Gastroesophageal sphincter (tissue), 4 donors: Measurements from ENCODE around the gene LEPR. TPM values are rescaled to one million over a fixed set of nuclear protein-coding genes. Genes with fewer than 3 reads are reported as not detected.

Experiments used
- ATAC-seq: fragments of 150-250 bp; one replicate; pipeline ENCODE4 v1.9.1; 2016; ENCODE audit warnings: mild to moderate bottlenecking, moderate library complexity
- H3K27ac ChIP-seq, 4 donors: fragments of 200-600 bp; sonication (generic) in 3 of 4; 1 replicate in 3 of 4; 2 replicates in 1 of 4; pipeline ENCODE4 v1.5.1; 2016 to 2019
- H3K27me3 ChIP-seq: fragments of 200-600 bp; sonication (generic); one replicate; pipeline ENCODE4 v1.5.1; 2019
- H3K36me3 ChIP-seq, 2 donors: fragments of 200-600 bp; sonication (generic); one replicate each; pipeline ENCODE4 v1.5.1; 2019; ENCODE audit warnings: control low read depth in 1 of 2
- H3K4me1 ChIP-seq, 3 donors: fragments of 200-600 bp; sonication (generic); 1 replicate in 2 of 3; 2 replicates in 1 of 3; pipeline ENCODE4 v1.5.1; 2016 to 2019; ENCODE audit warnings: control low read depth in 2 of 3
- H3K4me3 ChIP-seq, 2 donors: fragments of 200-600 bp; sonication (generic); one replicate each; pipeline ENCODE4 v1.5.1; 2019; ENCODE audit warnings: mild to moderate bottlenecking in 1 of 2, moderate library complexity in 1 of 2
- H3K9me3 ChIP-seq, 3 donors: fragments of 200-600 bp; sonication (generic); one replicate each; pipeline ENCODE4 v1.5.1; 2017 to 2019; ENCODE audit warnings: control low read depth in 2 of 3
- CTCF ChIP-seq, 4 experiments: fragments of 200-600 bp in 2 of 4; fragments of 450-650 bp in 2 of 4; sonication (generic) in 1 of 4; IDR thresholded peaks; one replicate each; pipeline ENCODE4 v1.5.1; 2017 to 2019; ENCODE audit warnings: antibody characterized with exemption in 4 of 4, mild to moderate bottlenecking in 2 of 4, moderate library complexity in 2 of 4
- EP300 ChIP-seq: sonication (generic); formaldehyde crosslinking; IDR thresholded peaks from one replicate; pipeline ENCODE4 v1.6.1; 2017; ENCODE audit warnings: antibody characterized with exemption, mild to moderate bottlenecking
- POLR2A ChIP-seq, 2 donors: fragments of 450-650 bp; IDR thresholded peaks; one replicate each; pipeline ENCODE4 v1.6.1; 2017; ENCODE audit warnings: antibody characterized with exemption in 2 of 2, mild to moderate bottlenecking in 2 of 2, moderate library complexity in 1 of 2
- POLR2AphosphoS5 ChIP-seq: sonication (generic); formaldehyde crosslinking; IDR thresholded peaks from one replicate; pipeline ENCODE4 v1.6.1; 2017; ENCODE audit warnings: antibody characterized with exemption
- WGBS, 2 donors: methylation state at CpG; one replicate each; pipeline ENCODE4 v1.1.5; 2018; ENCODE audit warnings: low coverage in 1 of 2; 5-methylcytosine and 5-hydroxymethylcytosine counted together
- total RNA-seq, 4 donors: library from RNA; depleted of rRNA; stranded (reverse); fragments of >200 nt; gene quantifications; one replicate each; pipeline ENCODE4 v1.1.0, GENCODE V29; 2016

The LEPR gene
- total RNA-seq, 4 donors from 2014 or later = 11.0 to 51.1 (median 15.0) TPM

- ATAC-seq = no peak
- TF ChIP-seq POLR2A (IDR thresholded peaks at IDR 0.05) = no peak
- Histone ChIP-seq H3K27ac (no peak overlapping the region), H3K36me3 (peaks cover 0 to 24% of the 10 kb centered on the region in 2 donors), H3K4me1 (no peaks in the 10 kb centered on the region), H3K27me3 (no peaks in the 10 kb centered on the region), H3K9me3 (no peaks in the 10 kb centered on the region), H3K4me3 (no peak overlapping the region)
- 86 to 87% methylated on average over 1 of the region's 1 CpG for WGBS, 2 donors
Observed at GRCh38 chr1:65399003-65399402, 21.5 kb upstream of the LEPR start.

GRCh38 chr1:65401612-65402011, 18.9 kb upstream of the LEPR start:
- H3K27ac ChIP-seq = no peak overlapping the region
- H3K9me3 ChIP-seq = no peaks in the 10 kb centered on the region
- TF ChIP-seq POLR2A (IDR thresholded peaks at IDR 0.05) = no peak
- TF ChIP-seq EP300 = no peak
- no peaks in the 10 kb centered on the region for H3K27me3 ChIP-seq
- no peak for ATAC-seq
- H3K36me3 ChIP-seq = peaks cover 0 to 17% of the 10 kb centered on the region in 2 donors
- no peaks in the 10 kb centered on the region for H3K4me1 ChIP-seq
- WGBS, 2 donors = 94% methylated on average over 3 of the region's 3 CpGs; no CpG with 5 or more reads in 1 of the 2 donors
- H3K4me3 ChIP-seq = no peak overlapping the region

- TF ChIP-seq EP300 (no peak), CTCF (IDR thresholded peaks at IDR 0.05) (no peak), POLR2A (IDR thresholded peaks at IDR 0.05) (no peak), POLR2AphosphoS5 (no peak)
- no peaks in the 10 kb centered on the region for H3K4me1 ChIP-seq
- peaks cover 0 to 11% of the 10 kb centered on the region in 2 donors for H3K36me3 ChIP-seq
- no peak overlapping the region for H3K4me3 ChIP-seq
- no peaks in the 10 kb centered on the region for H3K27me3 ChIP-seq
- H3K27ac ChIP-seq = no peak overlapping the region
- no peak for ATAC-seq
- no peaks in the 10 kb centered on the region for H3K9me3 ChIP-seq
Observed at GRCh38 chr1:65404941-65405340, 15.5 kb upstream of the LEPR start.

- H3K27me3 ChIP-seq = no peaks in the 10 kb centered on the region
- 49 to 85% methylated on average over 2 of the region's 2 CpGs for WGBS, 2 donors
Observed at GRCh38 chr1:65407877-65408276, 12.6 kb upstream of the LEPR start.

GRCh38 chr1:65409314-65409713, 11.2 kb upstream of the LEPR start:
- Histone ChIP-seq H3K27ac (no peak overlapping the region), H3K27me3 (no peaks in the 10 kb centered on the region), H3K9me3 (no peaks in the 10 kb centered on the region), H3K36me3 (peaks cover 0 to 3% of the 10 kb centered on the region in 2 donors), H3K4me3 (no peak overlapping the region), H3K4me1 (no peaks in the 10 kb centered on the region)
- WGBS, 2 donors = 36 to 70% methylated on average over 1 of the region's 1 CpG
- no peak for ATAC-seq
- no peak for TF ChIP-seq POLR2AphosphoS5

More at GRCh38 chr1:65407877-65408276, 12.6 kb upstream of the LEPR start:
- Histone ChIP-seq H3K4me1 (no peaks in the 10 kb centered on the region), H3K9me3 (no peaks in the 10 kb centered on the region), H3K27ac (no peak overlapping the region), H3K4me3 (no peak overlapping the region), H3K36me3 (peaks cover 0 to 3% of the 10 kb centered on the region in 2 donors)
- ATAC-seq = no peak
- TF ChIP-seq POLR2AphosphoS5 = no peak
- no peak for TF ChIP-seq POLR2A (IDR thresholded peaks at IDR 0.05)
- no peak for TF ChIP-seq EP300
- TF ChIP-seq CTCF (IDR thresholded peaks at IDR 0.05) = no peak

GRCh38 chr1:65409816-65410326, 10.6 kb upstream of the LEPR start:
- Histone ChIP-seq H3K9me3 (no peaks in the 10 kb centered on the region), H3K27me3 (no peaks in the 10 kb centered on the region), H3K4me1 (no peaks in the 10 kb centered on the region), H3K36me3 (peaks cover 0 to 3% of the 10 kb centered on the region in 2 donors), H3K4me3 (no peak overlapping the region), H3K27ac (no peak overlapping the region)
- TF ChIP-seq POLR2A (IDR thresholded peaks at IDR 0.05) (no peak), CTCF (IDR thresholded peaks at IDR 0.05) (no peak), EP300 (no peak), POLR2AphosphoS5 (no peak)
- 84 to 85% methylated on average over 4 of the region's 4 CpGs for WGBS, 2 donors
- ATAC-seq = no peak
